CD14-positive monocyte (primary cell): Measurements from ENCODE around the gene GPR15. TPM values are rescaled to one million over a fixed set of nuclear protein-coding genes. Genes with fewer than 3 reads are reported as not detected.

Experiments
- DNase-seq, 3 donors: peaks; one replicate each; pipeline ENCODE4 v3.0.0-alpha.2; 2011 to 2022
- H2AFZ ChIP-seq: 2 replicates; pipeline ENCODE4 v1.6.0; 2012; ENCODE audit warnings: mild to moderate bottlenecking, low read depth, low read length, inconsistent platforms; ENCODE audit not compliant: insufficient read depth, poor library complexity, severe bottlenecking
- H3K27ac ChIP-seq, 2 donors: 1 replicate in 1 of 2; 2 replicates in 1 of 2; pipeline ENCODE4 v1.5.1; 2012 to 2013; ENCODE audit warnings: low read length in 2 of 2, control low read depth in 1 of 2, inconsistent platforms in 1 of 2, low read depth in 1 of 2, mild to moderate bottlenecking in 1 of 2
- H3K27me3 ChIP-seq, 2 donors: one replicate each; pipeline versions ENCODE4 v1.6.0 to v1.6.1; 2011 to 2013; ENCODE audit warnings: low read length in 2 of 2; ENCODE audit not compliant: control insufficient read depth in 2 of 2, insufficient read depth in 2 of 2
- H3K36me3 ChIP-seq, 2 donors: replicated peaks in 1 of 2; 1 replicate in 1 of 2; 2 replicates in 1 of 2; pipeline versions ENCODE4 v1.5.1 to v1.6.1; 2012 to 2013; ENCODE audit warnings: low read length in 2 of 2, control low read depth in 1 of 2, inconsistent platforms in 1 of 2, mild to moderate bottlenecking in 1 of 2; ENCODE audit not compliant: insufficient read depth in 2 of 2, control insufficient read depth in 1 of 2
- H3K4me1 ChIP-seq, 2 donors: 1 replicate in 1 of 2; 2 replicates in 1 of 2; pipeline versions ENCODE4 v1.5.1 to v1.6.1; 2012 to 2013; ENCODE audit warnings: low read length in 2 of 2, control low read depth in 1 of 2, inconsistent platforms in 1 of 2, mild to moderate bottlenecking in 1 of 2, moderate library complexity in 1 of 2; ENCODE audit not compliant: insufficient read depth in 2 of 2, control insufficient read depth in 1 of 2
- H3K4me2 ChIP-seq: replicated peaks from 2 replicates; pipeline ENCODE3; 2012; ENCODE audit warnings: low read length, moderate library complexity, mild to moderate bottlenecking; ENCODE audit not compliant: poor library complexity, severe bottlenecking; ENCODE audit errors: extremely low read depth
- H3K4me3 ChIP-seq, 3 experiments: fragments of 200-600 bp in 1 of 3; sonication (generic) in 1 of 3; replicated peaks in 1 of 3; 1 replicate in 2 of 3; 2 replicates in 1 of 3; pipeline ENCODE4 v1.5.1; 2011 to 2013; ENCODE audit warnings: low read length in 3 of 3, mild to moderate bottlenecking in 3 of 3, control low read depth in 2 of 3, low read depth in 2 of 3, inconsistent platforms in 1 of 3, moderate library complexity in 1 of 3
- H3K79me2 ChIP-seq: 2 replicates; pipeline ENCODE4 v1.6.0; 2012; ENCODE audit warnings: mild to moderate bottlenecking, control low read depth, inconsistent platforms, low read length, moderate library complexity; ENCODE audit not compliant: insufficient read depth
- H3K9ac ChIP-seq: 2 replicates; pipeline ENCODE4 v1.6.0; 2017; ENCODE audit warnings: low read length, mild to moderate bottlenecking; ENCODE audit not compliant: insufficient read depth, poor library complexity, severe bottlenecking
- H3K9me3 ChIP-seq, 2 donors: replicated peaks in 1 of 2; 1 replicate in 1 of 2; 2 replicates in 1 of 2; pipeline versions ENCODE4 v1.5.1 to v1.6.1; 2012 to 2013; ENCODE audit warnings: low read length in 2 of 2, control low read depth in 1 of 2; ENCODE audit not compliant: control insufficient read depth in 1 of 2, insufficient read depth in 1 of 2
- H4K20me1 ChIP-seq: 2 replicates; pipeline ENCODE4 v1.6.0; 2012; ENCODE audit warnings: mild to moderate bottlenecking, low read length, control low read depth, moderate library complexity; ENCODE audit not compliant: insufficient read depth
- H3K27ac Mint-ChIP-seq, 7 donors: one replicate each; pipeline ENCODE4 v1.8.0; 2020; ENCODE audit warnings: mild to moderate bottlenecking in 7 of 7, mixed read lengths in 7 of 7, moderate library complexity in 6 of 7, inconsistent platforms in 2 of 7
- H3K27me3 Mint-ChIP-seq, 3 donors: one replicate each; pipeline ENCODE4 v1.8.0; 2021 to 2022; ENCODE audit warnings: low read depth in 3 of 3, mild to moderate bottlenecking in 3 of 3, mixed read lengths in 3 of 3, moderate library complexity in 3 of 3, inconsistent platforms in 1 of 3
- H3K36me3 Mint-ChIP-seq, 2 donors: one replicate each; pipeline ENCODE4 v1.8.0; 2020; ENCODE audit warnings: mixed read lengths in 2 of 2, inconsistent platforms in 1 of 2, mild to moderate bottlenecking in 1 of 2
- H3K4me1 Mint-ChIP-seq: one replicate; pipeline ENCODE4 v1.8.0; 2020; ENCODE audit warnings: mild to moderate bottlenecking, mixed read lengths
- H3K4me3 Mint-ChIP-seq, 2 donors: one replicate each; pipeline ENCODE4 v1.8.0; 2020; ENCODE audit warnings: mild to moderate bottlenecking in 2 of 2, mixed read lengths in 2 of 2, moderate library complexity in 1 of 2
- H3K9me3 Mint-ChIP-seq, 7 donors: one replicate each; pipeline ENCODE4 v1.8.0; 2020 to 2022; ENCODE audit warnings: mixed read lengths in 7 of 7, mild to moderate bottlenecking in 6 of 7, moderate library complexity in 6 of 7, inconsistent platforms in 2 of 7
- CTCF ChIP-seq: fragments of 200-600 bp; IDR thresholded peaks from one replicate; pipeline ENCODE4 v1.8.0; 2022; ENCODE audit warnings: antibody characterized with exemption, mild to moderate bottlenecking
- whole genome bisulfite sequencing: methylation state at CpG from one replicate; pipeline ENCODE4 v1.1.5; 2013; ENCODE audit warnings: missing lambda C conversion rate; ENCODE audit not compliant: insufficient coverage; 5-methylcytosine and 5-hydroxymethylcytosine counted together
- intact Hi-C, 2 donors: fragments of 100-400 bp; cut with micrococcal nuclease; formaldehyde crosslinking; loops; one replicate each; pipeline versions ENCODE4 v1.15.0 to v1.15.1; 2023
- polyA plus RNA-seq, 3 donors: library from polyadenylated mRNA; depleted of rRNA in 1 of 3; unstranded in 2 of 3; stranded (reverse) in 1 of 3; fragments of 300-500 nt in 2 of 3; fragments of >200 nt in 1 of 3; fragmentation: Illumina TruSeq in 2 of 3; gene quantifications; 1 replicate in 2 of 3; 2 replicates in 1 of 3; pipeline ENCODE4 v1.2.3, GENCODE V29; 2012 to 2021

Gene GPR15
- polyA plus RNA-seq, 3 donors = not detected

- Histone ChIP-seq H3K4me2 (no peak overlapping the region), H3K36me3 (no peaks in the 10 kb centered on the region), H3K27me3 (no peaks in the 10 kb centered on the region), H3K4me1 (peaks cover 26 to 39% of the 10 kb centered on the region in 2 donors), H3K9me3 (no peaks in the 10 kb centered on the region), H3K27ac (no peak overlapping the region), H3K79me2 (no peaks in the 10 kb centered on the region), H4K20me1 (no peaks in the 10 kb centered on the region), H3K9ac (no peak overlapping the region), H2AFZ (no peak overlapping the region), H3K4me3 (no peak overlapping the region)
- WGBS = 51% methylated on average over 2 of the region's 4 CpGs
- TF ChIP-seq CTCF = no peak
- peaks cover 46% of the 10 kb centered on the region for H3K4me1 Mint-ChIP-seq
- no peaks in the 10 kb centered on the region for H3K36me3 Mint-ChIP-seq
- intact Hi-C loops = no loop called here
- peaks cover 0 to 3% (median 0%) of the 10 kb centered on the region in 3 donors for H3K27me3 Mint-ChIP-seq
- DNase-seq = no peak
- no peak overlapping the region for H3K27ac Mint-ChIP-seq
- H3K4me3 Mint-ChIP-seq = no peak overlapping the region
- peaks cover 0 to 4% (median 0%) of the 10 kb centered on the region in 7 donors for H3K9me3 Mint-ChIP-seq
These were observed 23.2 kb downstream of the GPR15 start for GRCh38 chr3:98555025-98555379.

GRCh38 chr3:98556164-98557130 is 24.7 kb downstream of the GPR15 start:
- Mint-ChIP-seq H3K4me3 (no peak overlapping the region), H3K9me3 (no peaks in the 10 kb centered on the region), H3K27me3 (peaks cover 0 to 3% (median 0%) of the 10 kb centered on the region in 3 donors), H3K36me3 (no peaks in the 10 kb centered on the region), H3K4me1 (peaks cover 49% of the 10 kb centered on the region), H3K27ac (peak overlapping the region in 1 of 7 donors; percentile 2)
- Histone ChIP-seq H3K9ac (no peak overlapping the region), H3K4me2 (no peak overlapping the region), H3K4me3 (no peak overlapping the region), H3K27ac (no peak overlapping the region), H3K36me3 (no peaks in the 10 kb centered on the region), H4K20me1 (no peaks in the 10 kb centered on the region), H2AFZ (no peak overlapping the region), H3K9me3 (no peaks in the 10 kb centered on the region), H3K27me3 (no peaks in the 10 kb centered on the region), H3K4me1 (peaks cover 26 to 39% of the 10 kb centered on the region in 2 donors), H3K79me2 (no peaks in the 10 kb centered on the region)
- TF ChIP-seq CTCF = no peak
- intact Hi-C loops = no loop called here
- DNase-seq = peak in 2 of 3 donors; percentile 27 to 73
- 100% methylated on average over 1 of the region's 7 CpGs for WGBS
